Erythroblast (primary cell): ENCODE measurements around the gene ZFPM1.

Experiments used
- GATA1 ChIP-seq: IDR thresholded peaks from 2 replicates; pipeline ENCODE4 v1.6.1; 2011; ENCODE audit warnings: low read depth, mild to moderate bottlenecking, control low read depth, low read length, moderate library complexity
- POLR2A ChIP-seq: IDR thresholded peaks from 2 replicates; pipeline ENCODE4 v1.6.1; 2011; ENCODE audit warnings: mild to moderate bottlenecking, low read length

- TF ChIP-seq POLR2A, result no peak
- TF ChIP-seq GATA1, result no peak
Measured at GRCh38 chr16:88535191-88535856, 82.2 kb downstream of the ZFPM1 start.
